Measurements from ENCODE around the gene ALOX5. TPM values are rescaled to one million over a fixed set of nuclear protein-coding genes. Genes with fewer than 3 reads are reported as not detected.
"Not testable (repeated sequence)": the region's sequence is repeated elsewhere in the genome, so short reads cannot be mapped to it uniquely, and the experiment has no call there.

The ALOX5 gene
- polyA plus RNA-seq (2013, experiment 1 of 4) = 1.4 TPM
- polyA plus RNA-seq (2013, experiment 2 of 4) = 2.2 TPM
- 0.91 TPM for polyA plus RNA-seq (2013, experiment 3 of 4)
- polyA plus RNA-seq (2013, experiment 4 of 4) = 1.9 TPM

- Histone ChIP-seq H3K4me3 (ENCODE audit: insufficient read depth, low read depth, low read length) (peak within 1 kb of the TSS; percentile 36), H3K27ac (ENCODE audit: insufficient read depth, low read depth, low read length, poor library complexity, severe bottlenecking) (no peak within 1 kb of the TSS), H3K9me3 (ENCODE audit: control insufficient read depth, low read length) (no peaks in the 10 kb centered on the region), H3K27me3 (ENCODE audit: control insufficient read depth, insufficient read depth, low read length, poor library complexity, severe bottlenecking) (peaks cover 81% of the 10 kb centered on the region), H3K4me1 (ENCODE audit: control insufficient read depth, insufficient read depth, low read length) (peaks cover 2% of the 10 kb centered on the region), H3K36me3 (ENCODE audit: control insufficient read depth, insufficient read depth, low read length) (no peaks in the 10 kb centered on the region)
- WGBS, 2 experiments = 1% methylated on average over 59 of the region's 59 CpGs
Observed at GRCh38 chr10:45373576-45374349, at the start of gene ALOX5. Gene ALOX5, plus strand, starts transcription at chr10:45374216. Its CDS starts 64 bp downstream, at chr10:45374280.

GRCh38 chr10:45325116-45325515 is 48.9 kb upstream of the ALOX5 start:
- WGBS, 2 experiments = 67% methylated on average over 1 of the region's 1 CpG; no CpG with 5 or more reads in 1 of the 2 experiments

GRCh38 chr10:45326864-45327263 is 47.2 kb upstream of the ALOX5 start:
- not testable (repeated sequence) for H3K4me3 ChIP-seq (ENCODE audit: insufficient read depth, low read depth, low read length); H3K27me3 ChIP-seq (ENCODE audit: control insufficient read depth, insufficient read depth, low read length, poor library complexity, severe bottlenecking); H3K9me3 ChIP-seq (ENCODE audit: control insufficient read depth, low read length); H3K4me1 ChIP-seq (ENCODE audit: control insufficient read depth, insufficient read depth, low read length); H3K27ac ChIP-seq (ENCODE audit: insufficient read depth, low read depth, low read length, poor library complexity, severe bottlenecking); H3K36me3 ChIP-seq (ENCODE audit: control insufficient read depth, insufficient read depth, low read length)
- no CpG with 5 or more reads among the region's 1 CpG for WGBS, 2 experiments

More at GRCh38 chr10:45325116-45325515, 48.9 kb upstream of the ALOX5 start:
- Histone ChIP-seq H3K27ac (ENCODE audit: insufficient read depth, low read depth, low read length, poor library complexity, severe bottlenecking) (no peak overlapping the region), H3K27me3 (ENCODE audit: control insufficient read depth, insufficient read depth, low read length, poor library complexity, severe bottlenecking) (no peaks in the 10 kb centered on the region), H3K4me1 (ENCODE audit: control insufficient read depth, insufficient read depth, low read length) (no peaks in the 10 kb centered on the region), H3K4me3 (ENCODE audit: insufficient read depth, low read depth, low read length) (no peak overlapping the region), H3K36me3 (ENCODE audit: control insufficient read depth, insufficient read depth, low read length) (no peaks in the 10 kb centered on the region), H3K9me3 (ENCODE audit: control insufficient read depth, low read length) (peaks cover 2% of the 10 kb centered on the region)

- WGBS, 2 experiments = 96 to 97% methylated on average over 3 of the region's 3 CpGs
- H3K4me3 ChIP-seq (ENCODE audit: insufficient read depth, low read depth, low read length); H3K36me3 ChIP-seq (ENCODE audit: control insufficient read depth, insufficient read depth, low read length); H3K9me3 ChIP-seq (ENCODE audit: control insufficient read depth, low read length); H3K27me3 ChIP-seq (ENCODE audit: control insufficient read depth, insufficient read depth, low read length, poor library complexity, severe bottlenecking); H3K4me1 ChIP-seq (ENCODE audit: control insufficient read depth, insufficient read depth, low read length); H3K27ac ChIP-seq (ENCODE audit: insufficient read depth, low read depth, low read length, poor library complexity, severe bottlenecking): not testable (repeated sequence)
Observed at GRCh38 chr10:45331824-45332223, 42.2 kb upstream of the ALOX5 start.

- Histone ChIP-seq H3K36me3 (ENCODE audit: control insufficient read depth, insufficient read depth, low read length) (no peaks in the 10 kb centered on the region), H3K4me3 (ENCODE audit: insufficient read depth, low read depth, low read length) (no peak overlapping the region), H3K4me1 (ENCODE audit: control insufficient read depth, insufficient read depth, low read length) (no peaks in the 10 kb centered on the region), H3K27ac (ENCODE audit: insufficient read depth, low read depth, low read length, poor library complexity, severe bottlenecking) (no peak overlapping the region), H3K9me3 (ENCODE audit: control insufficient read depth, low read length) (no peaks in the 10 kb centered on the region), H3K27me3 (ENCODE audit: control insufficient read depth, insufficient read depth, low read length, poor library complexity, severe bottlenecking) (no peaks in the 10 kb centered on the region)
- WGBS, 2 experiments = 94 to 97% methylated on average over 1 of the region's 1 CpG
Observed at GRCh38 chr10:45339894-45340293, 34.1 kb upstream of the ALOX5 start.

GRCh38 chr10:45340420-45340819 is 33.6 kb upstream of the ALOX5 start:
- not testable (repeated sequence) for H3K4me3 ChIP-seq (ENCODE audit: insufficient read depth, low read depth, low read length); H3K9me3 ChIP-seq (ENCODE audit: control insufficient read depth, low read length); H3K27ac ChIP-seq (ENCODE audit: insufficient read depth, low read depth, low read length, poor library complexity, severe bottlenecking); H3K27me3 ChIP-seq (ENCODE audit: control insufficient read depth, insufficient read depth, low read length, poor library complexity, severe bottlenecking); H3K36me3 ChIP-seq (ENCODE audit: control insufficient read depth, insufficient read depth, low read length); H3K4me1 ChIP-seq (ENCODE audit: control insufficient read depth, insufficient read depth, low read length)
- 91% methylated on average over 3 to 4 of the region's 4 CpGs for WGBS, 2 experiments

- not testable (repeated sequence) for H3K4me3 ChIP-seq (ENCODE audit: insufficient read depth, low read depth, low read length); H3K9me3 ChIP-seq (ENCODE audit: control insufficient read depth, low read length); H3K36me3 ChIP-seq (ENCODE audit: control insufficient read depth, insufficient read depth, low read length); H3K27ac ChIP-seq (ENCODE audit: insufficient read depth, low read depth, low read length, poor library complexity, severe bottlenecking); H3K4me1 ChIP-seq (ENCODE audit: control insufficient read depth, insufficient read depth, low read length); H3K27me3 ChIP-seq (ENCODE audit: control insufficient read depth, insufficient read depth, low read length, poor library complexity, severe bottlenecking)
- WGBS, 2 experiments = 88% methylated on average over 23 to 24 of the region's 24 CpGs
Observed at GRCh38 chr10:45346652-45347335, 27.2 kb upstream of the ALOX5 start.

- H3K4me3 ChIP-seq (ENCODE audit: insufficient read depth, low read depth, low read length); H3K36me3 ChIP-seq (ENCODE audit: control insufficient read depth, insufficient read depth, low read length); H3K9me3 ChIP-seq (ENCODE audit: control insufficient read depth, low read length); H3K27ac ChIP-seq (ENCODE audit: insufficient read depth, low read depth, low read length, poor library complexity, severe bottlenecking); H3K4me1 ChIP-seq (ENCODE audit: control insufficient read depth, insufficient read depth, low read length); H3K27me3 ChIP-seq (ENCODE audit: control insufficient read depth, insufficient read depth, low read length, poor library complexity, severe bottlenecking): not testable (repeated sequence)
- WGBS, 2 experiments = 93% methylated on average over 20 of the region's 20 CpGs
Observed at GRCh38 chr10:45347464-45347863, 26.6 kb upstream of the ALOX5 start.

GRCh38 chr10:45348196-45348765 is 25.7 kb upstream of the ALOX5 start:
- not testable (repeated sequence) for H3K4me1 ChIP-seq (ENCODE audit: control insufficient read depth, insufficient read depth, low read length); H3K27me3 ChIP-seq (ENCODE audit: control insufficient read depth, insufficient read depth, low read length, poor library complexity, severe bottlenecking); H3K9me3 ChIP-seq (ENCODE audit: control insufficient read depth, low read length); H3K4me3 ChIP-seq (ENCODE audit: insufficient read depth, low read depth, low read length); H3K27ac ChIP-seq (ENCODE audit: insufficient read depth, low read depth, low read length, poor library complexity, severe bottlenecking); H3K36me3 ChIP-seq (ENCODE audit: control insufficient read depth, insufficient read depth, low read length)
- 89 to 90% methylated on average over 27 to 28 of the region's 31 CpGs for WGBS, 2 experiments

- H3K27me3 ChIP-seq (ENCODE audit: control insufficient read depth, insufficient read depth, low read length, poor library complexity, severe bottlenecking) = no peaks in the 10 kb centered on the region
- WGBS, 2 experiments = 95 to 96% methylated on average over 1 of the region's 1 CpG
- H3K9me3 ChIP-seq (ENCODE audit: control insufficient read depth, low read length) = no peaks in the 10 kb centered on the region
- no peak overlapping the region for H3K4me3 ChIP-seq (ENCODE audit: insufficient read depth, low read depth, low read length)
- no peaks in the 10 kb centered on the region for H3K4me1 ChIP-seq (ENCODE audit: control insufficient read depth, insufficient read depth, low read length)
- H3K36me3 ChIP-seq (ENCODE audit: control insufficient read depth, insufficient read depth, low read length) = no peaks in the 10 kb centered on the region
- H3K27ac ChIP-seq (ENCODE audit: insufficient read depth, low read depth, low read length, poor library complexity, severe bottlenecking) = no peak overlapping the region
Observed at GRCh38 chr10:45353186-45353585, 20.8 kb upstream of the ALOX5 start.

Measured in ectodermal cell (in vitro differentiated cells).